HepG2 (cell line): Measurements from ENCODE around the gene ZBTB4. TPM values are rescaled to one million over a fixed set of nuclear protein-coding genes. Genes with fewer than 3 reads are reported as not detected.

Experiments used
- CHCHD3 ChIP-seq: sonication (generic); formaldehyde crosslinking; IDR thresholded peaks from 2 replicates; pipeline ENCODE4 v1.8.0; 2022; ENCODE audit warnings: mild to moderate bottlenecking, missing genetic modification reagents, moderate library complexity
- EEA1 ChIP-seq: sonication (generic); formaldehyde crosslinking; IDR thresholded peaks from 2 replicates; pipeline ENCODE4 v1.5.1; 2020; ENCODE audit warnings: mild to moderate bottlenecking, missing genetic modification reagents, borderline replicate concordance
- FOXK2 ChIP-seq: fragments of 450-650 bp; IDR thresholded peaks from 2 replicates; pipeline ENCODE4 v1.6.1; 2016
- HES4 ChIP-seq: sonication (generic); formaldehyde crosslinking; IDR thresholded peaks from 2 replicates; pipeline ENCODE4 v1.9.0; 2021; ENCODE audit warnings: mild to moderate bottlenecking, missing genetic modification reagents, borderline replicate concordance
- MAFF ChIP-seq: IDR thresholded peaks from 2 replicates; pipeline ENCODE4 v1.6.1; 2011; ENCODE audit warnings: low read depth, low read length, improper control_type of control experiment
- MIXL1 ChIP-seq: IDR thresholded peaks from 2 replicates; pipeline ENCODE4 v1.6.1; 2016
- PCBP1 ChIP-seq: fragments of 200-400 bp; formaldehyde crosslinking; IDR thresholded peaks from 2 replicates; pipeline ENCODE4 v1.6.1; 2017; ENCODE audit warnings: mild to moderate bottlenecking, low read depth, low read length, borderline replicate concordance
- PHF5A ChIP-seq: IDR thresholded peaks from one replicate; pipeline ENCODE4 v1.6.1; 2018; ENCODE audit warnings: low read depth, missing genetic modification reagents; ENCODE audit not compliant: unreplicated experiment
- POLR2G ChIP-seq: fragments of 200-400 bp; formaldehyde crosslinking; IDR thresholded peaks from 2 replicates; pipeline ENCODE4 v1.6.1; 2018; ENCODE audit warnings: mild to moderate bottlenecking, low read depth, low read length, moderate library complexity
- PRPF4 ChIP-seq: fragments of 200-400 bp; formaldehyde crosslinking; IDR thresholded peaks from 2 replicates; pipeline ENCODE4 v1.6.1; 2016; ENCODE audit warnings: low read length, low read depth; ENCODE audit not compliant: poor library complexity, severe bottlenecking
- RBM39 ChIP-seq: fragments of 200-400 bp; formaldehyde crosslinking; IDR thresholded peaks from one replicate; pipeline ENCODE4 v1.6.1; 2018; ENCODE audit warnings: antibody characterized with exemption, mild to moderate bottlenecking, low read depth, low read length; ENCODE audit not compliant: poor library complexity, severe bottlenecking
- RELA ChIP-seq: sonication (generic); formaldehyde crosslinking; IDR thresholded peaks from 2 replicates; pipeline ENCODE4 v1.4.0; 2020; ENCODE audit warnings: missing genetic modification reagents
- RFX5 ChIP-seq: IDR thresholded peaks from 2 replicates; pipeline ENCODE4 v1.6.1; 2011; ENCODE audit warnings: low read depth, low read length, improper control_type of control experiment
- ZFP1 ChIP-seq: IDR thresholded peaks from 2 replicates; pipeline ENCODE4 v1.6.1; 2016
- ZFYVE20 ChIP-seq: sonication (generic); formaldehyde crosslinking; IDR thresholded peaks from 2 replicates; pipeline ENCODE4 v1.8.0; 2023; ENCODE audit warnings: low read depth, mild to moderate bottlenecking, moderate library complexity, missing genetic modification reagents, borderline replicate concordance
- ZMYM3 ChIP-seq: sonication (generic); formaldehyde crosslinking; IDR thresholded peaks from 2 replicates; pipeline ENCODE4 v1.5.1; 2020; ENCODE audit warnings: mild to moderate bottlenecking, missing genetic modification reagents
- ZNF18 ChIP-seq: sonication (generic); formaldehyde crosslinking; IDR thresholded peaks from 2 replicates; pipeline ENCODE4 v1.8.0; 2022; ENCODE audit warnings: mild to moderate bottlenecking, missing genetic modification reagents; ENCODE audit not compliant: insufficient replicate concordance
- ZNF343 ChIP-seq: sonication (generic); formaldehyde crosslinking; IDR thresholded peaks from 2 replicates; pipeline ENCODE4 v1.4.0; 2020; ENCODE audit warnings: mild to moderate bottlenecking, missing genetic modification reagents
- ZNF382 ChIP-seq: sonication (generic); formaldehyde crosslinking; IDR thresholded peaks from 2 replicates; pipeline ENCODE4 v1.5.0; 2020; ENCODE audit warnings: missing genetic modification reagents, mild to moderate bottlenecking, borderline replicate concordance
- ZNF589 ChIP-seq: sonication (generic); formaldehyde crosslinking; conservative IDR thresholded peaks from 2 replicates; pipeline ENCODE4 v1.8.0; 2022; ENCODE audit warnings: mild to moderate bottlenecking, moderate library complexity, missing genetic modification reagents
- ZSCAN12 ChIP-seq: sonication (generic); formaldehyde crosslinking; IDR thresholded peaks from 2 replicates; pipeline ENCODE4 v1.9.0; 2021; ENCODE audit warnings: mild to moderate bottlenecking, missing genetic modification reagents
- polyA plus RNA-seq, 8 experiments: library from polyadenylated mRNA; depleted of rRNA in 3 of 8; stranded (reverse) in 7 of 8; unstranded in 1 of 8; fragments of >200 nt; fragmentation: Illumina TruSeq in 4 of 8; extraction: Trizol in 4 of 8; gene quantifications; 2 replicates each; pipeline versions ENCODE4 v1.2.1 to v1.2.3, GENCODE V29; 2011 to 2016; ENCODE audit warnings: low read depth in 4 of 8, missing spikeins in 1 of 8, mixed read lengths in 1 of 8; ENCODE audit not compliant: insufficient read depth in 1 of 8
- total RNA-seq, 5 experiments: library from RNA; depleted of rRNA; stranded (reverse); fragments of >200 nt; fragmentation: Illumina TruSeq; extraction: Trizol; gene quantifications; 2 replicates each; pipeline ENCODE4 v1.2.3, GENCODE V29; 2016; ENCODE audit warnings: low read depth in 1 of 5
- TF ChIP-seq, protein P1 (sequence below): sonication (generic); formaldehyde crosslinking; IDR thresholded peaks from 2 replicates; pipeline ENCODE4 v1.5.0; 2020; ENCODE audit warnings: missing genetic modification reagents, mild to moderate bottlenecking, borderline replicate concordance
- TF ChIP-seq, protein P2 (sequence below): sonication (generic); formaldehyde crosslinking; IDR thresholded peaks from 2 replicates; pipeline ENCODE4 v1.4.0; 2020; ENCODE audit warnings: missing genetic modification reagents
- TF ChIP-seq, protein P3 (sequence below): sonication (generic); formaldehyde crosslinking; IDR thresholded peaks from 2 replicates; pipeline ENCODE4 v1.8.0; 2022; ENCODE audit warnings: missing genetic modification reagents, low read depth, mild to moderate bottlenecking, borderline replicate concordance
- TF ChIP-seq, protein P4 (sequence below): sonication (generic); formaldehyde crosslinking; IDR thresholded peaks from 2 replicates; pipeline ENCODE4 v1.4.0; 2020; ENCODE audit warnings: missing genetic modification reagents, mild to moderate bottlenecking, borderline replicate concordance

Gene ZBTB4
- total and polyA plus RNA-seq, 2 of the 13 experiments (the other 11 are each of a cell fraction or from before 2014, with no cell fraction given), result 4.3 to 7.4 TPM

DNA sequence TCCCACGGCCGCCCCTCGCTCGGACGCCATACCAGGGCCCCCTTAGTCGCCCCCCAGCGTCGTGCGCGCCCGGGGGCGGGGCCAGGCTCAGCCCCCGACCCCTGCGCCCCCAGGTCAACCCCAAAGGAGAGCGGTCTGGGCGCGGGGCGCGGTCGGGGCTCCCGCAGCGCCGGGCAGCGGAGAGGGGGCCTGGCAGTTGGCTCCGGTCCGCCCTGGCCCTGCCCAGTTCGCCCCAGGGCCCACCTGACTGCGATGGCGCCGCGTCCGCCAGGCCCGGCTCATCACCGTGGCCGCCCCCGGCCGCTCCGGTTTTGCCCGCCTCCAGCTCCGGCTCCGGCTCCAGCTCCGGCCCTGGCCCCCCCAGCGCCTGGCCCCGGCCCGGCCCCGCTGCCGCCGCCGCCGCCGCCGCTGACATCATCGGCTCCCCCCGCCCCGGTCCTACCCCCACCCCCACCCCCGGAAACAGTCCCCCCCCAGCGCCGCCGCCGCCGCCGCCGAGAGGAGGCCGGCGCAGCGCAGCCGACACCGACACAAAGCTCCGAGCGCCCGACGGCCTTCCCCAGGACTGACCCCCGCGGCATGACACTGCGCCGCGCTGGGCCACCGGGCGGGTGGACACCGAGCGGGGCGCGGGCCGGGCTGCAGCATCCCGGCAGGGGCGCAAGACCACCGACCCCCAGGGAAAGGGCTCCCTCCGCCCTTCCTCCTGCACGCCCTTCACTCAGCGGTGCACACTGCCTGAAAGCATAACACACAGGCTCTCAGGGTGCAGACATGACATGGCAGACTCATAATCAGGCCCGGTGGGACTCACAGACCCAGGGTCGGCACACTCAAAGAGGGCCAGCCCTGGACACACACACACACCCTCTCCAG is at the start of gene ZBTB4 (continued):
- TF ChIP-seq ZNF18, result no peak
- TF ChIP-seq FOXK2, result no peak
- TF ChIP-seq, protein P1, sequence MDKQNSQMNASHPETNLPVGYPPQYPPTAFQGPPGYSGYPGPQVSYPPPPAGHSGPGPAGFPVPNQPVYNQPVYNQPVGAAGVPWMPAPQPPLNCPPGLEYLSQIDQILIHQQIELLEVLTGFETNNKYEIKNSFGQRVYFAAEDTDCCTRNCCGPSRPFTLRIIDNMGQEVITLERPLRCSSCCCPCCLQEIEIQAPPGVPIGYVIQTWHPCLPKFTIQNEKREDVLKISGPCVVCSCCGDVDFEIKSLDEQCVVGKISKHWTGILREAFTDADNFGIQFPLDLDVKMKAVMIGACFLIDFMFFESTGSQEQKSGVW (CRISPR knock-in tag), result no peak
- no peak for TF ChIP-seq HES4 (CRISPR knock-in tag)
- 0 out of 2 replicates have a peak, but pooled peaks have one; percentile 11 for TF ChIP-seq EEA1
- TF ChIP-seq POLR2G, result 0 out of 2 replicates have a peak, but pooled peaks have one; percentile 21
- no peak for TF ChIP-seq RELA (CRISPR knock-in tag)
- no peak for TF ChIP-seq PHF5A (CRISPR knock-in tag)
- TF ChIP-seq ZNF343, result no peak
- TF ChIP-seq ZFYVE20 (CRISPR knock-in tag), result no peak
- TF ChIP-seq, protein P2, sequence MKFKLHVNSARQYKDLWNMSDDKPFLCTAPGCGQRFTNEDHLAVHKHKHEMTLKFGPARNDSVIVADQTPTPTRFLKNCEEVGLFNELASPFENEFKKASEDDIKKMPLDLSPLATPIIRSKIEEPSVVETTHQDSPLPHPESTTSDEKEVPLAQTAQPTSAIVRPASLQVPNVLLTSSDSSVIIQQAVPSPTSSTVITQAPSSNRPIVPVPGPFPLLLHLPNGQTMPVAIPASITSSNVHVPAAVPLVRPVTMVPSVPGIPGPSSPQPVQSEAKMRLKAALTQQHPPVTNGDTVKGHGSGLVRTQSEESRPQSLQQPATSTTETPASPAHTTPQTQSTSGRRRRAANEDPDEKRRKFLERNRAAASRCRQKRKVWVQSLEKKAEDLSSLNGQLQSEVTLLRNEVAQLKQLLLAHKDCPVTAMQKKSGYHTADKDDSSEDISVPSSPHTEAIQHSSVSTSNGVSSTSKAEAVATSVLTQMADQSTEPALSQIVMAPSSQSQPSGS, result no peak; the same call in 1 of the 2 replicates
- 0 out of 2 replicates have a peak, but pooled peaks have one; percentile 10 for TF ChIP-seq PCBP1
- TF ChIP-seq ZMYM3, result no peak
- TF ChIP-seq ZFP1, result no peak
- TF ChIP-seq PRPF4, result no peak
- TF ChIP-seq, protein P3, sequence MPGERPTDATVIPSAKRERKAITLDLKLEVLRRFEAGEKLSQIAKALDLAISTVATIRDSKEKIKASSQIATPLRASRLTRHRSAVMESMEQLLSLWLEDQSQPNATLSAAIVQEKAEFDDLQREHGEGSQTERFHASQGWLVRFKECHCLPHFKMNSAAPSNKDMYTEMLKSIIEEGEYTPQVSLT (CRISPR knock-in tag), result no peak
- no peak for TF ChIP-seq MAFF
- no peak for TF ChIP-seq RFX5
- TF ChIP-seq CHCHD3 (CRISPR knock-in tag), result no peak
- peak; percentile 8 for TF ChIP-seq RBM39
- TF ChIP-seq ZNF589 (CRISPR knock-in tag), result no peak
- no peak for TF ChIP-seq ZNF382
- TF ChIP-seq ZSCAN12, result no peak
- TF ChIP-seq MIXL1 (CRISPR knock-in tag), result no peak
- TF ChIP-seq, protein P4, sequence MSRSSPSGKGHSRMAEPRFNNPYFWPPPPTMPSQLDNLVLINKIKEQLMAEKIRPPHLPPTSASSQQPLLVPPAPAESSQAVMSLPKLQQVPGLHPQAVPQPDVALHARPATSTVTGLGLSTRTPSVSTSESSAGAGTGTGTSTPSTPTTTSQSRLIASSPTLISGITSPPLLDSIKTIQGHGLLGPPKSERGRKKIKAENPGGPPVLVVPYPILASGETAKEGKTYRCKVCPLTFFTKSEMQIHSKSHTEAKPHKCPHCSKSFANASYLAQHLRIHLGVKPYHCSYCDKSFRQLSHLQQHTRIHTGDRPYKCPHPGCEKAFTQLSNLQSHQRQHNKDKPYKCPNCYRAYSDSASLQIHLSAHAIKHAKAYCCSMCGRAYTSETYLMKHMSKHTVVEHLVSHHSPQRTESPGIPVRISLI (CRISPR knock-in tag), result no peak
